ENCODE results near the gene CAST.

Gene CAST

DNA sequence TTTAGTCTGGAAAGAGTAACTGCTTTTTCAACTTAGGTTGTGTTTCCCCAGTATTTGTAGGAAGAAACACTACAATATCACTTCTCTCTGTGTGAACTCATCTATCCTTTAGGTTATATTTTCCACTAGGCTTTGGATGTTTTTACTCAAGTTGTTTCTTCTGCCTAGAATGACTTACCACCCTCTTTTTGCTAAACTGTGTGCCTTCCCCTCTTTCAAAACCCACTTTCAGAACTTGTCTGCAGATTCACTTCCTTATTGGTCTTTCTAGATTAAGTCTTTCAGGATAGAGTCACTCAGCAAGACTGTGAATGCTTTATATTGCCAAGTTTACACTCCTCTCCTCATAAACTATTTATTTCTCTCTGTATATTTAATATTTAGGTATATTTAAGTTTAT lies 14.2 kb upstream of the CAST start:
- DNase-seq (ENCODE audit: low read depth), result no peak

DNA sequence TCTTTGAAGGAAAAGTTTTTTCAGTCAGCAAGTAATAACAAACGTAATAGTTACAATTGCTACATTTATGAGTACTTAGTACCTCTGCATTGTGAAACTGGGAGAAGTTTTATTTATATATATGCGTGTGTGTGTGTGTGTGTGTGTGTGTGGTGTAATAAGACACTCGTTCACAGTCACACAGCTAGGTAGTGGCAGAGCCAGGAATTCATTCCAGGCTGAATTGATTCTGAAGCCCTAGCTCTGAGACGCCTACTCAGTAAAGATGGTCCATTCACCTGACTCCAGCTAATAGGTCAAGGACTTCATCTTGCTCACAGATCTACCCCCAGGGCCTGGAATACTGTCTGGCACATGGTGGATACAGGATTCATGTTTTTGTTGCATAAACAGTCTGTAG lies 13.6 kb upstream of the CAST start:
- DNase-seq (ENCODE audit: low read depth), result no peak

DNA sequence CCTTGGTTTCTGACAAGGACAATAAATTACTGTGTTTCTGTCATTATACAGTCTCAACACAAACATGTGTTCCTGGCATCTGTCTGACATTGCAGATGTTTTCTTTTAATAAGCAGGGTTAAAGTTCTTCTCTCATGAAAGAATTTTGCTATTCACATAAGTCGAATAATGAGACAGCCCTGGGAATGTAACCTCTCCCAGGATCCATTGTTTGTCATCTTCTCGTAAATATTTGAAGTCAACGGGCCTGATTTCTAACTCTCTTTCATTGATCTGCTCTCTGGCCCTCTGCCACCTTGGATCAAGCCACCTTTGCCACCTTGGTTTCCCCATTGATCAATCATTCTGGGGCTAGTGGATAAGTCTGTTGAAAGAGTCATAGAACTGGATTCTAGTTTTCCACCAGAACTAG lies 12.9 kb upstream of the CAST start:
- DNase-seq (ENCODE audit: low read depth), result no peak

DNA sequence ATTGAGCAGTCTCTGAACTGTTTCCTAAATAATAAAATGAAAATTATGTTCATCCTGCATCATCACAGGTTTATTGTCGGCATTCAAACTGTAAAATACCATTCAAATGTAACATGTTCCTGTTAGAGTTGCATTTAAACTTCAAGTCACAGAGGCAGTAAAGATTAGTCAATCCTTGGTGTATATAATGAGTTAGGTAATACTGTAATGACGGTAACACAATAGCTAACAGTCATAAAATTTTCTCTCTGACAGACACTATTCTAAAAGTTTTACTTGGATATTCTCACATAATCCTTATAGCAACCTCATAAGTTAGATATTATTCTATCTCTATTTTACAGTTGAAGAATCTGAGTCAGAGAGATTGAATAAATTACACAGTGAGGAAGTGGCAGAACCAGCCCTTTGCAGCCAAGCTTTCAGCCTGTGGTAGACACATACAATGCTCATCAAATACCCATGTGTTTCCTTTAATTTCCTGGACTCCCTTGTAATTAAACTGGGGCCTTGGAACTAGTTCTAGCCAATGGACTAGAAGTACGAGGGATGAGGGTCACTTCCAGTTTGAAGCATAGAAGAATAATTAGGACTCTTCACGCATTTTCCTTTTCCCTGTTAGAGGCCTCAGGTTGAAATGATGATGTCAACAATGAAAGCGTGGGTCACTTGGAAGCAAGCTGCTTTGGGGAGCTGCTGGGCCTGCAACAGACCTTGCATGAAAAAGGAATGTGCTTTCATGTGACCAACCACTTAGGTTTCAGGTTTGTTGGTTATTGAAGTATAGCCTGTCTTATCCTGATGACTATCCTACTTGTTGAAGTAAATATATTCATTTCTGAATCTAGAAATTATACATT lies 12.3 kb upstream of the CAST start:
- no peak for DNase-seq (ENCODE audit: low read depth)

DNA sequence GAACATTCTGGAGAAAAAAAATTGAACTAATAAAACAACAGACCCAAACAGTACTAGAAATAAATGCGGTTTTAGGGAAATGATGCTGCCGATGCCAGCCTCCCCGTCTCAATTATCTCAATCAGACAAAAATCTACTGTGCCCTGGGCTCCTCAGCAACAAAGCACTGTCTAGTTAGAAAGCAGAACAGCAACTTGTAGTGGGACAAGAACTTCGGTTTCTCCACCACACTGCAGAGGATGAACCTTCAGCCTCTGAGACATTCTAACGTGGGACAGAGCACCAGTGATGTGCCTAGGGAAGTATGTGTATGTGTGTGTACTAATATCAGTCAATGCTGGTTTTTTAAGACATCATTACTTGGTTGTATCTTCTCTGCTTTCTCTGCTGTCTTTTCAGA lies 11.1 kb upstream of the CAST start:
- DNase-seq (ENCODE audit: low read depth), result no peak

DNA sequence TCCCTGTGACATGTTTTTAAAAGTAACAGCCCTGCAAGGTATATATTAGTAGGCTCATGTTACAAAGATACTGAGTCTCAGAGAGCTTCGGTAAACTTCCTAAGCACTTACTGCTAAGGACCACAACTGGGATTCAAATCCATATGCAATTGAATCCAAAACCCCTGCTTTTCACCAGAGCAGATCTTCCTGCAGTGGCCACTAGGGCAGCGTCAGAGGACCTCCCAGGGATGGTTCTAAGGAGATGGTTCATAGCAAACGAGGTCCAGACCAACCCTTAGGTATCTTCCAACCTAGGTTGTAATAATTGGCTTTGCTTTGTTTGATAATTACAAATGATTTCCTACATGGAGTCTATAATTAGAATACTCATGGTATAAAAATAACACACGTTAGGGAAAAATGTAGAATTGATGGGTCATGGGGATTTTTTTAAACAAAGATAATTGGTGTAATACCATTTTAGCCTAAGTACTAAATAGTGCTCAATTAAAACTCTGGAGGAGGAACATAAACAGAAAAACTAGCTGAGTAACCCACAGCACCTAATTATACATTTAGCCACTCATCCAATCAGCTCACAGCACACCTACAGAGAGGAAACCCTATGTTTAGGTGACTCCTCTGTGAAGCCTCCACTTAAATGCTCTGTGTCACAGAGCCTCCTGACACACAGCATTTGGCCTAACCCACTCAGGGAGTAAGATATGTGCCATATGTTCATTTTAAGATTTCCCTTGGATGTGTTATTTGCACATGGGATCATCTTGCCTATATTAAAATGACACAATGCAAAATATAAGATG lies 10.0 kb upstream of the CAST start:
- no peak for DNase-seq (ENCODE audit: low read depth)

DNA sequence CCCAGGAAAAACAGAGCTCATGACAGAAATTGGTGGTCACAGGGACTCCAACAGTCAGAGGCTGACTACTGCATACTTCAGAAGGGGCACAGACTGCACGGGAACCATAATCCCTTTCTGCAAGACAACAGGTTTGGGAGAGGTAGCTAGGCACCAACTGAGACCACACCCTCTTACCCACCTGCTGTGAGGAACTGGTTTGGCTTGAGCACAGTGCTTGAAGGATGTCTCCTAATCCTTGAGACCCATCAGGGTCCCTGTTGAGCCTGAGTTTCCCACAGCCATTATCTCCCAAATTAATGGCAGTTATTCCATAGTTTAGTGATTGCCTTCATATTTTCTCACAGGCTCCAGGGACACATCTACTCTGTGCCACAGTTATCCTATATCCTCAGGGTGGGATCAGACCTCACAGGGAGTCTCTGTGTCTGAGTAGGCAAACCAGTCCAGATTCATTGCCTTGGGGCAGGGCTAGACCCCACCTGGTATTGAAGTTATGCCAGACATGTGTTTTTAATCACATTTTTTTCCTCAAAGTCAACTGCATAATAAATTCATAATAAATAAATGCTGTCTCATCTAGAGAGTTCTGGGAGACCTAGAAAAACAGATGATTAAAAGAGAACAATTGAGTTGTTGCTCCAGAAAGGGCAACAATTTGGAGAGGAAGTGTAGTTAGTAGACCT lies 9.3 kb upstream of the CAST start:
- no peak for DNase-seq (ENCODE audit: low read depth)

DNA sequence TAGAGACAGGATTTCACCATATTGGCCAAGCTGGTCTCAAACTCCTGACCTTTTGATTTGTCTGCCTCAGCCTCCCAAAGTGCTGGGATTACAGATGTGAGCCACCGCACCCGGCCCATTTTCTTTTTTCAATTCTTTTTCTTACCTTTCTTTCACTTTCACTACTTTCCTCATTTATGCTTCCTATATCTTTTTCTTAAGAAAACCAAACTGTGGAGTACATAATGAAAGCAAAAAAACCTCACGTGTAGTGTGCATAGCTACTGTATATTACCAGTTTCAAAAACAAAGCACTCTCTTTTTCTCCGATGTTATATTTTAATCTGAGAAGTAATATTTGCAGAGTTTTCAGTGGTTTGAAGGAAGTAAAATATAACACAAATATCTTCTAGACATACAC lies 8.0 kb upstream of the CAST start:
- no peak for DNase-seq (ENCODE audit: low read depth)

DNA sequence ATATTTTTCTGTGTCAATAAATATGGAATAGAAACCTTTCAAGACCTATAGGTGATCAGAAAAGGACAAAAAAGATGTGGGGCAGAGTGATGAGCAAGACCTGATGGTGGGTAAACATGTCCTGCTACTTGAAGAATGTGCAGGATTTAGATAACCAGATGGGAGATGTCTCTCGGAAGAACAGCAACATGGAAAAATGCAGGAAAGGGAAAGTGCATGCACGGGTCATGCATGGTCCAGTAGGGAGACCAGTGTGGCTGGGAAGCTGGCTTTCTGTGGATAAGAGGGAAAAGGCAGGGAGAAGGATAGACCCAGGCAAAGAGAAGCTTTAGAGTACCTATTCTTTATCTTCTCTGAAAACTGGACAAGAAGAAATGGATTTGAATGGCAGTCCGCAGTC lies 7.1 kb upstream of the CAST start:
- no peak for DNase-seq (ENCODE audit: low read depth)

DNA sequence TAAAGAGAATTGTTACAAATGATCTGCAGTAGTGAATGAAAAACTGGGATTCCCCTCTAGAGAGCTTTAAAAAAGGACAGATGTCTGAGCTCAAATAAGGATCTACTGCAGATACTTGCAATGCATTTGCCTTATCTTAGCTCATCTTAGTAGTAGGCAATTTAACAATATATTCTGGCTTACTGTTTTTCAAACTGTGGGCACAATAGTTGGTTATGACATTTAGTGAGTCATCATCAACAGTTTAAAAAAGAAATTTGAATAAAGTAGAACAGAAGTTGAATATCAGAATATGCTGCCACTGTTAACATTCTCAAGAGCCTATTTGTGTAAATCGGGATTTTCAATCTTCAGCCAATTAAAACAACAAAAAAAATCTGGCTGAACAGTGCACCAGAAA lies 6.7 kb upstream of the CAST start:
- DNase-seq (ENCODE audit: low read depth), result no peak

DNA sequence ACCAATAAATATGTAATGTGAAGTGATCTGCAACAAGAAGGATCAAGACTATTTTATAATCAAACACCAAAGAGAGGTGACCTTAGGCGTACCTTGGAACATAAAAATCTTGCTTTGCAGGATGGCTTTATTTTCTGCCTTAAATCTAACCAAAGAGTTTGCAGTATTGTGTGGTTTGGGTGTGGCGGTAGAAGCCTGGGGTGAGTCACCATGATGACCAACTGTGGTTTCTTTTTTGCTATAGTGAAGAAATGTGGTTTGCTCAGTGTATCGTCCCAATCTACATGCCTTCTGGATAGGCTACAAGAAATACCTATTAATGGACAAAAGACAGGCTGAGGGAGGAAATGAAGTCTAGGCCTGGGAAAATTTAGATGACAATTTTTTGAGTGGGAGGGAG lies 5.1 kb upstream of the CAST start:
- DNase-seq (ENCODE audit: low read depth), result peak; percentile 84

DNA sequence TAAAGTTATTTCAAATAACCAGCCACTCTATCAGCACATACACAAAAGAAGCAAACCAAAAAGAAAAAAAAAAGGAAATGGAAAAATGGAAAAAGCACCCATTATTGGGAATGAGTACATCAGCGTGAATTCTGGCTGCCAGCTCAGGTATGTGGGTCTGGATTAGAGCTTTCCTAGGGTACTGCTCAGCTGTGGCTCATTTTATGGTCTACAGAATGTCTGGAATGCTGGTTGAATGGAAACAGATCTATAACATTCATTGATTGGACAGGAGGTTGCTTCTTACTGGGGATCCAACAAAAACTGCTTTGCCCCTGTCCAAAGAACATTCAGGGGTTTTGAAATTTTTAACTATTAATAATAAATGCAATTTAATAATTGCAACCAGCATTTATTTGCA lies 3.9 kb upstream of the CAST start:
- no peak for DNase-seq (ENCODE audit: low read depth)

DNA sequence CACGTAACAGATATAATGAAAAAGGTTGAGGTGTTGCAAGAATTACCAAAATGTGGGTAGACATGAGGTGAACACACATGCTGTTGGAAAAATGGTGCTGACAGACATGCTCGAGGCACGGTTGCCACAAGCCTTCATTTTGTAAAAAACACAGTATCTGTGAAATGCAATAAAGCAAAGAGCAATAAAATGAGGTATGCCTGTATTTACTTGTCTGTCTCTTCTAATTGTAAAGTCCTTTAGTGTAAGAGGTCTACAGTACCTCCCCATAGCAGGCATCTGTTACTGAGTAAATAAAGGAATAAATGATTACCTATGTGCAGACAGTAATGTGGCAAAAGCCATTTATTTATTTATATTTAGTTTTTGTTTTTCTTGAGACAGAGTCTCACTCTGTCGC lies 3.0 kb upstream of the CAST start:
- DNase-seq (ENCODE audit: low read depth), result no peak

DNA sequence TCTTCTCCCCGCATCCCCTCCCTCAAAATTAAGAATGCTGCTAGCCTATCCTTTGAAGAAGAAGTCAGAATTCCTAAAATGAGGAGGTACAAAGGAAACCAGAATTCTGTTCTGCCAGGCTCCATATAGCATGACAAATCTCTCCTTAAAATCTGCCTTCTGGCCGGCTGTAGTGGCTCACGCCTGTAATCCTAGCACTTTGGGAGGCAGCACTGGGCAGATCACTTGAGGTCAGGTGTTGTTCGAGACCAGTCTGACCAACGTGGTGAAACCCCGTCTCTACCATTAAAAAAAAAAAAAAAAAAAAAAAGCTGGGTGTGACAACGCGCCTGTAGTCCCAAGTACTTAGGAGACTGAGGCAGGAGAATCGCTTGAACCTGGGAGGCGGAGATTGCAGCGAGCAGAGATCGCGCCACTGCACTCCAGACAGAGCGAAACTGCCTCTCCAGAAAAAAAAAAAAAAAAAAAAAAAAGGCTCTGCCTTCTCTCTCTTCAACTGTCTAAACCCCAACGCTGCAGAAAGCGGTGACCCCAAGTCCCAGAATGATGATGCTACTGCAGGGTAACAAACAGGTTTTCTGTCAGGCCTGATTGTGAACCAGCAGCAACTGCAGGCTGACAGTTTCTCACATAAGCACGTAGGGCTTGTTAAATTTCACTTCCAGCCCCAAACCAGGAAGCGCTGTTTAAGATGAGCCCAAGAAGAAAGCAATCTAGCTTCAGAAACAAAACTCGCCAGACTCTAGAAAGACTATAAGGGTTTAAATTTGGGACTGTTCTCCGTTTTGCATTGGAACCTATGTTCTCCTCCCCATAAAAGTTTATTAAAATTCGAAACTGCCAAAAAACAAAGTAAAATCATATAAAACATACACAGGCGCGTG lies 963 bp upstream of the CAST start:
- peak; percentile 27 for DNase-seq (ENCODE audit: low read depth)

DNA sequence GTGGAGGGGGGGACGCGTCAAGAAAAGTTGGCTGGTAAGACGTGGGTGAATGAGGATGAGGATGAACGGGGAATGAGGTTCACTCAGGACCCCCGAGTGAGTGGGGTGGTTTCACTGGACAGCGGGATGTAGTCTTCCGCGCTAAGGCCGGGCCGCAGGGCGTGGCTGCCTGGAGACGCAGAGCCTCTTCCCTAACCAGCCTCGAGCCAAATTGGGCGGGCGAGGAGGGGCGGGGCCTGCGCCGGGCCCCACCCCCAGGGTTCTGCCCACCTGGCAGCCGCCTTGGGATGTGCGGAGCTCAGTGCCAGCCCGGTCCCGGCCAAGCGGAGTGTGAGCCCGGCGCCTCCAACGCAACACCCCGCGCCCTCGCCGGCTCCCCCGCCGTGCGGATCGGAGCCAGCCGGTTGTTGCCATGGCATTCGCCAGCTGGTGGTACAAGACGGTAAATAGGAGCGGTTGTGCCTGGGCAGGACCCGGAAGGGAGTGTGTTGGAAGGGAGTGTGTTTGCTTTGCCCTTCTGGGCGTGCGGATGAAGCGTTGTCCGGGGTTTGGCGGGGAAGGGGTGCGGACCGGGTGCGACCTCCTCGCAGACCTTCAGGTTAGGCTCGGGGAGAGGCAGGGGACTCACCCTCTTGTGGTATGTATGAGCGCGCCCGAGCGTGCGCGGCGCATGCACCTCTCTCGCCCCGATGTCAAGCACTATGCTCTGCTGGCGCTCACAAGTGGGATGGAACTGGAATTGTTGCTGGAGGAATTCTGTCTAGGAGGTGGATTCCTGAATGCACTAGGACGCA lies 746 bp downstream of the CAST start:
- peak; percentile 83 for DNase-seq (ENCODE audit: low read depth)

DNA sequence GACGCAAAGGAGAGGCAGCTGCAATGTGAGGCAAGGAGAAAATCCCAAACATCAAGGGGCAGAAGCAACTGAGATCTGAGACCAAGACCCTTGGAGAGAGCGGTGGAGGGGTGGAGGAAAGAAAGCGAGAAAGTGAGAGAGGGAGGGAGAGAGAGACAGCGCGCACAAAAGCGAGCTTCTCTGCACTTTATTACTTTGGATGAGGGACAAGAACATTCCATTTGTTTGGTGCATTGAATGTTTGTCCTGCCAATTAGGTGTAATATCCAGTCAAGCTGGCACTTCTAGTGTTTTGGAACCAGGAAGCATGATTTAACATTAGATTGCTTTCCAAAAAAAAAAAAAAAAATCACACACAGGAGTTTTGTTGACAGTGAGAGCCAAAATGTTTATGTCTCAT lies 1.4 kb downstream of the CAST start:
- no peak for DNase-seq (ENCODE audit: low read depth)

DNA sequence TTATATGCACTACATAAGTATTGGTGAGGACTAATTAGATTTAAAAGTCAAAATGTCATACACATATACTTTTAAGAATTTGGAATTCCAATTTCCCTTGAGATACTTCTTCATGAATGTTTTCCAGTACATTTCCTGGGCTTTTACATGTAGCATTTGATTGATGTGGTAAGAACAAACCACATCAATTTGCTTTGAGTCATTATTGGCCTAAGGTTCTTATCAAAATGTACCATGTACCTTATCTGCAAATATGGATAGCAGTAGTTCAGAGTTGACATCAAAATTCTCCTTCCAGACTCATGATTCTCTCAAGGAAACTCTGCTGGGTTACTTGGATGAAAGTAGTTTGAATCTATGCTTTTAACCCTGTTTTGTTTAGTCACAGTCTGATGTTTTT lies 2.5 kb downstream of the CAST start:
- DNase-seq (ENCODE audit: low read depth), result no peak

DNA sequence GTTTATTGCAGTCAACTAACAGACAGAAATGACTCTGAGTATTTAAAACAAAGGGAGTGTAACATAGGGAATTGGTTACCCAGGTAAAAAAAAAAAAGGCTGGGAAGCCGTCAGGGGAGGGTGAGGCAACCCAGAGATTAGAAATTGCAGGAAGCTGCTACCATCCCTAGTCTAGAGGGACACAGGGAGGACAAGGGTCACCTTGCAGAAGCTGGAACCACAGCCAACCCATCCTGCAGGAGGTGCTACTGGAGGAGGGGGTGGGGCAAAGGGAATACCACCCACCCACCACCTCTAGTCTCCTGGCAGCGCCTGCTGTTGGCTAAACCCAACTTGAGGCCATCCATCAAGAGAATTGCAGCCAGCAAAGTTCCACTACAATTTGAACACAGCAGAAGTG lies 6.5 kb downstream of the CAST start:
- no peak for DNase-seq (ENCODE audit: low read depth)

DNA sequence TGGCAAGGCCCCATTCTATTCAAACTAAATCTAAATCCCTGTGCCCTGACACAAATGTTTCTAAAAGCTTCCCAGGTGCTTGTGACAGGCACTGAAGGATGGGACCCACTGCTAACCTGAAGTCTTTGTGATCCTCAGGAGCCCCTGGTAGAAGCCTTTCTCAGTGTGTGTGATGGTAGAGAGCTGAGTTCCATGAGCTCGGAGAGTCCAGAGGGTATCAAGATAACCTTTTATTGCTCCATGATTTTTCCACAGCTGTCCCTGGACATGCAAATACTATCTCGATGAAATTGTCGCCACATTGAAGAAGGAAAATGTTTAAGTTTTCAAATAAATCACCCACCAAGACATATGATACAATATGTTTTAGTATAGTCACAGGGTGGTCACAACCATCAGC lies 7.7 kb downstream of the CAST start:
- no peak for DNase-seq (ENCODE audit: low read depth)

DNA sequence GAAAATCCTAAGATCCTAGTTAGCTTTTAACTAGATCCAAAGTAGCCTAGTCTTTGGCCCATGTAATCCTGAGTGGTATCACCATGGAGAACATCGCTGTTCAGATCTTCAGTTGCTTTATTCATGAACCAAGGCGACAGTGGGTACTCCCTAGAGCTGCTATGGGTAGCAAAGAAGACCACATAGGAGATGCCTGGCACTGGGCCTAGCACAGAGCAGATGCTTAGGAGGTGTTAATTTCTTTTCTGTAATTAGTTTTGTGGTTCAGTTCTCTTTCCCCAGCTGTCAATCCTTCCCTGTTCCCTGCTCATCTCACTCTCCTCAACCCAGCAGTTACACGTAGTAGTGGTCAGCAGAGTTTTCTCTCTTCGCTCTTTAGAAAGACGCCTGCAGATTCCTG lies 9.3 kb downstream of the CAST start:
- no peak for DNase-seq (ENCODE audit: low read depth)

DNA sequence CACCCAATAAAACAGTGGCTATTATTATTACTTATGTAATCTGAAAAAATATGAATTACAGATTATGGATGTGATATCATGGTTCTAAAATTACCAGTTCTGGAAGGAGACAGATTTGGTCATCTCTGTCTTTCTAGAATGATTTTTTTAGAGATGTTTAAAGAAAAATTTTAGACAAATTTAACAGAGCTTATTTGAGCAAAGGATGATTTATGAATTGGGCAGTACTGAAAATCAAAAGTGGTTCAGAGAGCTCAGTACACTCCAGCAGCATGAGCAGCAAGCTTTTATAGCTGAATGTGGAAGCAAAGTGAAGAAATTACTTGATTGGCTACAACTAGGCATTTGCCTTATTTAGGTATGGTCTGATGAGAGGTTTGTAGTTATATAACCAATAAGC lies 11.0 kb downstream of the CAST start:
- no peak for DNase-seq (ENCODE audit: low read depth)

Measured in GM04504 (cell line).